ENCODE results near the gene SCUBE1. TPM values are rescaled to one million over a fixed set of nuclear protein-coding genes. Genes with fewer than 3 reads are reported as not detected.

Gene SCUBE1
- total RNA-seq, 2 donors from 2014 or later: 0.04 to 0.16 TPM

GRCh38 chr22:43338766-43339345, 4.3 kb downstream of the SCUBE1 start:
- H3K4me1 ChIP-seq: peaks cover 0 to 13% of the 10 kb centered on the region in 2 donors
- no peaks in the 10 kb centered on the region for H3K9me3 ChIP-seq
- no peaks in the 10 kb centered on the region for H3K36me3 ChIP-seq
- H3K27ac ChIP-seq: no peak overlapping the region
- peaks cover 3 to 28% of the 10 kb centered on the region in 2 donors for H3K27me3 ChIP-seq
- DNase-seq (ENCODE audit: low spot score): no peak
- H3K4me3 ChIP-seq: no peak overlapping the region
- no peak for TF ChIP-seq CTCF (IDR thresholded peaks at IDR 0.05)

GRCh38 chr22:43337946-43338345, 5.2 kb downstream of the SCUBE1 start:
- TF ChIP-seq CTCF (IDR thresholded peaks at IDR 0.05): no peak
- peaks cover 3 to 21% of the 10 kb centered on the region in 2 donors for H3K27me3 ChIP-seq
- H3K27ac ChIP-seq: no peak overlapping the region
- no peak for DNase-seq (ENCODE audit: low spot score)
- H3K4me3 ChIP-seq: no peak overlapping the region
- no peaks in the 10 kb centered on the region for H3K9me3 ChIP-seq
- H3K4me1 ChIP-seq: peaks cover 0 to 7% of the 10 kb centered on the region in 2 donors
- no peaks in the 10 kb centered on the region for H3K36me3 ChIP-seq

GRCh38 chr22:43337385-43337784, 5.8 kb downstream of the SCUBE1 start:
- no peak overlapping the region for H3K27ac ChIP-seq
- TF ChIP-seq CTCF (IDR thresholded peaks at IDR 0.05): no peak
- H3K4me1 ChIP-seq: peaks cover 0 to 1% of the 10 kb centered on the region in 2 donors
- H3K36me3 ChIP-seq: no peaks in the 10 kb centered on the region
- H3K27me3 ChIP-seq: peaks cover 3 to 15% of the 10 kb centered on the region in 2 donors
- no peak overlapping the region for H3K4me3 ChIP-seq
- H3K9me3 ChIP-seq: no peaks in the 10 kb centered on the region
- DNase-seq (ENCODE audit: low spot score): no peak

GRCh38 chr22:43334378-43334777, 8.8 kb downstream of the SCUBE1 start:
- no peaks in the 10 kb centered on the region for H3K27me3 ChIP-seq
- DNase-seq (ENCODE audit: low spot score): no peak
- no peak overlapping the region for H3K4me3 ChIP-seq
- H3K36me3 ChIP-seq: no peaks in the 10 kb centered on the region
- H3K9me3 ChIP-seq: no peaks in the 10 kb centered on the region
- no peak overlapping the region for H3K27ac ChIP-seq
- TF ChIP-seq CTCF (IDR thresholded peaks at IDR 0.05): no peak
- H3K4me1 ChIP-seq: no peaks in the 10 kb centered on the region

- Histone ChIP-seq H3K27ac (no peak overlapping the region), H3K4me3 (no peak overlapping the region), H3K4me1 (no peaks in the 10 kb centered on the region), H3K36me3 (no peaks in the 10 kb centered on the region), H3K27me3 (no peaks in the 10 kb centered on the region), H3K9me3 (no peaks in the 10 kb centered on the region)
- no peak for DNase-seq (ENCODE audit: low spot score)
- no peak for TF ChIP-seq CTCF (IDR thresholded peaks at IDR 0.05)
These were observed 9.2 kb downstream of the SCUBE1 start for GRCh38 chr22:43333978-43334377.

GRCh38 chr22:43333156-43333555, 10.0 kb downstream of the SCUBE1 start:
- Histone ChIP-seq H3K27me3 (no peaks in the 10 kb centered on the region), H3K4me1 (no peaks in the 10 kb centered on the region), H3K36me3 (no peaks in the 10 kb centered on the region), H3K9me3 (no peaks in the 10 kb centered on the region), H3K27ac (no peak overlapping the region), H3K4me3 (no peak overlapping the region)
- no peak for DNase-seq (ENCODE audit: low spot score)
- TF ChIP-seq CTCF (IDR thresholded peaks at IDR 0.05): no peak

All from right atrium auricular region (tissue), 2 donors.